GM23338 (cell line): ENCODE data around the gene DLGAP4. TPM values are rescaled to one million over a fixed set of nuclear protein-coding genes. Genes with fewer than 3 reads are reported as not detected.

ENCODE experiments used
- ATAC-seq: fragments of 200-7000 bp; cut with Tn5 transposase; 3 replicates; pipeline ENCODE4 v1.9.1; 2020
- DNase-seq: peaks from one replicate; pipeline ENCODE4 v3.0.0-alpha.2; 2015; ENCODE audit warnings: low spot score
- H2AFZ ChIP-seq: fragments of 200-600 bp; sonication (generic); 2 replicates; pipeline ENCODE4 v1.8.0; 2016; ENCODE audit warnings: antibody characterized with exemption, mild to moderate bottlenecking, moderate library complexity
- H3F3A ChIP-seq: fragments of 200-600 bp; sonication (generic); replicated peaks from 2 replicates; pipeline ENCODE4 v1.8.0; 2017; ENCODE audit warnings: antibody characterized with exemption, mixed run types, low read depth
- H3K27ac ChIP-seq: fragments of 200-600 bp; sonication (generic); 2 replicates; pipeline ENCODE4 v1.6.1; 2016; ENCODE audit warnings: low read depth
- H3K27me3 ChIP-seq: fragments of 200-600 bp; sonication (generic); 2 replicates; pipeline ENCODE4 v1.8.0; 2016; ENCODE audit warnings: mild to moderate bottlenecking, mixed run types, moderate library complexity; ENCODE audit not compliant: insufficient read depth
- H3K36me3 ChIP-seq: fragments of 200-600 bp; sonication (generic); 2 replicates; pipeline ENCODE4 v1.8.0; 2016; ENCODE audit warnings: mild to moderate bottlenecking; ENCODE audit not compliant: insufficient read depth
- H3K4me1 ChIP-seq: fragments of 200-600 bp; sonication (generic); 2 replicates; pipeline ENCODE4 v1.8.0; 2016; ENCODE audit warnings: mild to moderate bottlenecking, moderate library complexity; ENCODE audit not compliant: insufficient read depth
- H3K4me2 ChIP-seq: fragments of 200-600 bp; sonication (generic); 2 replicates; pipeline ENCODE4 v1.7.1; 2017; ENCODE audit warnings: mixed run types
- H3K4me3 ChIP-seq: fragments of 200-600 bp; sonication (generic); 2 replicates; pipeline ENCODE4 v1.6.1; 2016; ENCODE audit warnings: mixed run types
- H3K79me2 ChIP-seq: fragments of 200-600 bp; sonication (generic); replicated peaks from 2 replicates; pipeline ENCODE4 v1.8.0; 2017; ENCODE audit warnings: mild to moderate bottlenecking; ENCODE audit not compliant: insufficient read depth
- H3K9me2 ChIP-seq: fragments of 200-600 bp; sonication (generic); 2 replicates; pipeline ENCODE4 v1.8.0; 2017; ENCODE audit not compliant: insufficient read depth
- H4K20me1 ChIP-seq: fragments of 200-600 bp; sonication (generic); replicated peaks from 2 replicates; pipeline ENCODE4 v1.8.0; 2017; ENCODE audit warnings: mild to moderate bottlenecking; ENCODE audit not compliant: insufficient read depth
- H3K27ac Mint-ChIP-seq: 2 replicates; pipeline ENCODE4 v1.8.0; 2020; ENCODE audit warnings: inconsistent platforms, mild to moderate bottlenecking, moderate library complexity, mixed read lengths
- H3K27me3 Mint-ChIP-seq: 3 replicates; pipeline ENCODE4 v1.8.0; 2022; ENCODE audit warnings: low read depth, mild to moderate bottlenecking, moderate library complexity, mixed read lengths, inconsistent platforms; ENCODE audit not compliant: insufficient read depth, poor library complexity
- H3K36me3 Mint-ChIP-seq: 3 replicates; pipeline ENCODE4 v1.8.0; 2021; ENCODE audit warnings: low read depth, mild to moderate bottlenecking, inconsistent platforms, moderate library complexity, mixed read lengths
- H3K4me1 Mint-ChIP-seq: 3 replicates; pipeline ENCODE4 v1.8.0; 2020; ENCODE audit warnings: mild to moderate bottlenecking, inconsistent platforms, mixed read lengths
- H3K4me3 Mint-ChIP-seq: 3 replicates; pipeline ENCODE4 v1.8.0; 2021; ENCODE audit warnings: moderate library complexity, mild to moderate bottlenecking, inconsistent platforms, mixed read lengths
- H3K9me3 Mint-ChIP-seq: 3 replicates; pipeline ENCODE4 v1.8.0; 2020; ENCODE audit warnings: moderate library complexity, mild to moderate bottlenecking, inconsistent platforms, mixed read lengths
- CREB1 ChIP-seq: fragments of 250-450 bp; sonication (Bioruptor Pico); IDR thresholded peaks from 2 replicates; pipeline ENCODE4 v1.5.0; 2020; ENCODE audit warnings: low read depth, mild to moderate bottlenecking, moderate library complexity
- EZH2 ChIP-seq: fragments of 200-600 bp; sonication (generic); IDR thresholded peaks from one replicate; pipeline ENCODE4 v1.8.0; 2017; ENCODE audit warnings: antibody characterized with exemption, mild to moderate bottlenecking, low read depth; ENCODE audit not compliant: unreplicated experiment
- EZH2phosphoT487 ChIP-seq: fragments of 200-600 bp; sonication (generic); IDR thresholded peaks from one replicate; pipeline ENCODE4 v1.8.1; 2018; ENCODE audit warnings: antibody characterized with exemption; ENCODE audit not compliant: unreplicated experiment
- JUNB ChIP-seq: IDR thresholded peaks from one replicate; pipeline ENCODE4 v1.6.1; 2016; ENCODE audit warnings: antibody characterized with exemption; ENCODE audit not compliant: unreplicated experiment
- NANOG ChIP-seq: IDR thresholded peaks from 2 replicates; pipeline ENCODE4 v1.6.1; 2016; ENCODE audit warnings: antibody characterized with exemption, borderline replicate concordance
- POLR2AphosphoS5 ChIP-seq: IDR thresholded peaks from 2 replicates; pipeline ENCODE4 v1.6.1; 2016; ENCODE audit warnings: antibody characterized with exemption, low read depth
- REST ChIP-seq: IDR thresholded peaks from one replicate; pipeline ENCODE4 v1.6.1; 2018; ENCODE audit warnings: antibody characterized with exemption; ENCODE audit not compliant: unreplicated experiment
- STAT1 ChIP-seq: IDR thresholded peaks from one replicate; pipeline ENCODE4 v1.6.1; 2016; ENCODE audit warnings: antibody characterized with exemption; ENCODE audit not compliant: unreplicated experiment
- ZNF114 ChIP-seq: fragments of 250-450 bp; sonication (Bioruptor Pico); IDR thresholded peaks from 2 replicates; pipeline ENCODE4 v1.5.0; 2020; ENCODE audit warnings: mild to moderate bottlenecking, moderate library complexity
- ZNF331 ChIP-seq: fragments of 250-450 bp; sonication (Bioruptor Pico); IDR thresholded peaks from 2 replicates; pipeline ENCODE4 v1.5.0; 2020; ENCODE audit warnings: low read depth, mild to moderate bottlenecking, moderate library complexity
- polyA plus RNA-seq: library from polyadenylated mRNA; unstranded; fragments of >200 nt; fragmentation: Nextera tagmentation; extraction: Ambion mirVana; gene quantifications from 2 replicates; pipeline ENCODE4 v1.2.1, GENCODE V29; 2016
- total RNA-seq: library from RNA; depleted of rRNA; stranded (reverse); fragments of >200 nt; shearing (Covaris generic); gene quantifications from 2 replicates; pipeline ENCODE4 v1.2.3, GENCODE V29; 2014
- TF ChIP-seq, protein P1 (sequence below): IDR thresholded peaks from 2 replicates; pipeline ENCODE4 v1.6.1; 2016; ENCODE audit warnings: antibody characterized with exemption
- TF ChIP-seq, protein P2 (sequence below): fragments of 250-450 bp; sonication (Bioruptor Pico); IDR thresholded peaks from 2 replicates; pipeline ENCODE4 v1.5.0; 2020; ENCODE audit warnings: mild to moderate bottlenecking, moderate library complexity

The DLGAP4 gene
- total and polyA plus RNA-seq, 2 experiments from 2014 or later = 46.1 to 52.2 TPM

GRCh38 chr20:36455972-36456625 is 150.0 kb downstream of the DLGAP4 start:
- ATAC-seq = no peak
- no peaks in the 10 kb centered on the region for H3K79me2 ChIP-seq
- H4K20me1 ChIP-seq = no peaks in the 10 kb centered on the region
- DNase-seq = no peak
- Mint-ChIP-seq H3K4me1 (peaks cover 26% of the 10 kb centered on the region), H3K36me3 (no peaks in the 10 kb centered on the region; the same call in 2 of the 3 replicates), H3K9me3 (no peaks in the 10 kb centered on the region), H3K4me3 (no peak overlapping the region; the same call in 2 of the 3 replicates), H3K27me3 (peaks cover 20% of the 10 kb centered on the region), H3K27ac (no peak overlapping the region)
- no peak overlapping the region for H3K4me3 ChIP-seq
- H3K9me2 ChIP-seq = no peaks in the 10 kb centered on the region
- peaks cover 10% of the 10 kb centered on the region for H3F3A ChIP-seq
- TF ChIP-seq, protein P1, sequence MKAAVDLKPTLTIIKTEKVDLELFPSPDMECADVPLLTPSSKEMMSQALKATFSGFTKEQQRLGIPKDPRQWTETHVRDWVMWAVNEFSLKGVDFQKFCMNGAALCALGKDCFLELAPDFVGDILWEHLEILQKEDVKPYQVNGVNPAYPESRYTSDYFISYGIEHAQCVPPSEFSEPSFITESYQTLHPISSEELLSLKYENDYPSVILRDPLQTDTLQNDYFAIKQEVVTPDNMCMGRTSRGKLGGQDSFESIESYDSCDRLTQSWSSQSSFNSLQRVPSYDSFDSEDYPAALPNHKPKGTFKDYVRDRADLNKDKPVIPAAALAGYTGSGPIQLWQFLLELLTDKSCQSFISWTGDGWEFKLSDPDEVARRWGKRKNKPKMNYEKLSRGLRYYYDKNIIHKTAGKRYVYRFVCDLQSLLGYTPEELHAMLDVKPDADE = no peak
- no peak for TF ChIP-seq REST
- no peak for TF ChIP-seq POLR2AphosphoS5
- no peak for TF ChIP-seq STAT1
- TF ChIP-seq CREB1 = no peak
- TF ChIP-seq ZNF331 (CRISPR knock-in tag) = no peak
- TF ChIP-seq NANOG = no peak
- TF ChIP-seq, protein P2, sequence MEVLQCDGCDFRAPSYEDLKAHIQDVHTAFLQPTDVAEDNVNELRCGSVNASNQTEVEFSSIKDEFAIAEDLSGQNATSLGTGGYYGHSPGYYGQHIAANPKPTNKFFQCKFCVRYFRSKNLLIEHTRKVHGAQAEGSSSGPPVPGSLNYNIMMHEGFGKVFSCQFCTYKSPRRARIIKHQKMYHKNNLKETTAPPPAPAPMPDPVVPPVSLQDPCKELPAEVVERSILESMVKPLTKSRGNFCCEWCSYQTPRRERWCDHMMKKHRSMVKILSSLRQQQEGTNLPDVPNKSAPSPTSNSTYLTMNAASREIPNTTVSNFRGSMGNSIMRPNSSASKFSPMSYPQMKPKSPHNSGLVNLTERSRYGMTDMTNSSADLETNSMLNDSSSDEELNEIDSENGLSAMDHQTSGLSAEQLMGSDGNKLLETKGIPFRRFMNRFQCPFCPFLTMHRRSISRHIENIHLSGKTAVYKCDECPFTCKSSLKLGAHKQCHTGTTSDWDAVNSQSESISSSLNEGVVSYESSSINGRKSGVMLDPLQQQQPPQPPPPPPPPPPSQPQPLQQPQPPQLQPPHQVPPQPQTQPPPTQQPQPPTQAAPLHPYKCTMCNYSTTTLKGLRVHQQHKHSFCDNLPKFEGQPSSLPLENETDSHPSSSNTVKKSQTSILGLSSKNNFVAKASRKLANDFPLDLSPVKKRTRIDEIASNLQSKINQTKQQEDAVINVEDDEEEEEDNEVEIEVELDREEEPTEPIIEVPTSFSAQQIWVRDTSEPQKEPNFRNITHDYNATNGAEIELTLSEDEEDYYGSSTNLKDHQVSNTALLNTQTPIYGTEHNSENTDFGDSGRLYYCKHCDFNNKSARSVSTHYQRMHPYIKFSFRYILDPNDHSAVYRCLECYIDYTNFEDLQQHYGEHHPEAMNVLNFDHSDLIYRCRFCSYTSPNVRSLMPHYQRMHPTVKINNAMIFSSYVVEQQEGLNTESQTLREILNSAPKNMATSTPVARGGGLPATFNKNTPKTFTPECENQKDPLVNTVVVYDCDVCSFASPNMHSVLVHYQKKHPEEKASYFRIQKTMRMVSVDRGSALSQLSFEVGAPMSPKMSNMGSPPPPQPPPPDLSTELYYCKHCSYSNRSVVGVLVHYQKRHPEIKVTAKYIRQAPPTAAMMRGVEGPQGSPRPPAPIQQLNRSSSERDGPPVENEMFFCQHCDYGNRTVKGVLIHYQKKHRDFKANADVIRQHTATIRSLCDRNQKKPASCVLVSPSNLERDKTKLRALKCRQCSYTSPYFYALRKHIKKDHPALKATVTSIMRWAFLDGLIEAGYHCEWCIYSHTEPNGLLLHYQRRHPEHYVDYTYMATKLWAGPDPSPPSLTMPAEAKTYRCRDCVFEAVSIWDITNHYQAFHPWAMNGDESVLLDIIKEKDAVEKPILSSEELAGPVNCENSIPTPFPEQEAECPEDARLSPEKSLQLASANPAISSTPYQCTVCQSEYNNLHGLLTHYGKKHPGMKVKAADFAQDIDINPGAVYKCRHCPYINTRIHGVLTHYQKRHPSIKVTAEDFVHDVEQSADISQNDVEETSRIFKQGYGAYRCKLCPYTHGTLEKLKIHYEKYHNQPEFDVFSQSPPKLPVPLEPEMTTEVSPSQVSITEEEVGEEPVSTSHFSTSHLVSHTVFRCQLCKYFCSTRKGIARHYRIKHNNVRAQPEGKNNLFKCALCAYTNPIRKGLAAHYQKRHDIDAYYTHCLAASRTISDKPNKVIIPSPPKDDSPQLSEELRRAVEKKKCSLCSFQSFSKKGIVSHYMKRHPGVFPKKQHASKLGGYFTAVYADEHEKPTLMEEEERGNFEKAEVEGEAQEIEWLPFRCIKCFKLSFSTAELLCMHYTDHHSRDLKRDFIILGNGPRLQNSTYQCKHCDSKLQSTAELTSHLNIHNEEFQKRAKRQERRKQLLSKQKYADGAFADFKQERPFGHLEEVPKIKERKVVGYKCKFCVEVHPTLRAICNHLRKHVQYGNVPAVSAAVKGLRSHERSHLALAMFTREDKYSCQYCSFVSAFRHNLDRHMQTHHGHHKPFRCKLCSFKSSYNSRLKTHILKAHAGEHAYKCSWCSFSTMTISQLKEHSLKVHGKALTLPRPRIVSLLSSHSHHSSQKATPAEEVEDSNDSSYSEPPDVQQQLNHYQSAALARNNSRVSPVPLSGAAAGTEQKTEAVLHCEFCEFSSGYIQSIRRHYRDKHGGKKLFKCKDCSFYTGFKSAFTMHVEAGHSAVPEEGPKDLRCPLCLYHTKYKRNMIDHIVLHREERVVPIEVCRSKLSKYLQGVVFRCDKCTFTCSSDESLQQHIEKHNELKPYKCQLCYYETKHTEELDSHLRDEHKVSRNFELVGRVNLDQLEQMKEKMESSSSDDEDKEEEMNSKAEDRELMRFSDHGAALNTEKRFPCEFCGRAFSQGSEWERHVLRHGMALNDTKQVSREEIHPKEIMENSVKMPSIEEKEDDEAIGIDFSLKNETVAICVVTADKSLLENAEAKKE (CRISPR knock-in tag) = no peak
- no peak for TF ChIP-seq ZNF114
- TF ChIP-seq EZH2phosphoT487 = no peak
- no peak for TF ChIP-seq EZH2
- no peak for TF ChIP-seq JUNB
- H3K36me3 ChIP-seq = no peaks in the 10 kb centered on the region
- H3K27ac ChIP-seq = no peak overlapping the region
- H3K27me3 ChIP-seq = no peaks in the 10 kb centered on the region
- H2AFZ ChIP-seq = no peak overlapping the region
- H3K4me1 ChIP-seq = peaks cover 22% of the 10 kb centered on the region
- H3K4me2 ChIP-seq = no peak overlapping the region
